Measurements from ENCODE around the gene PRKCA.

The PRKCA gene

GRCh38 chr17:66740226-66740625 lies 437.8 kb downstream of the PRKCA start:
- TF ChIP-seq POLR2AphosphoS5 (IDR thresholded peaks at IDR 0.05; ENCODE audit: low read depth, low read length) = no peak
- no peak for TF ChIP-seq REST (IDR thresholded peaks at IDR 0.05; ENCODE audit: insufficient read depth in 1 of 2, low read depth in 2 of 2, low read length in 2 of 2)
- TF ChIP-seq TAF1 (IDR thresholded peaks at IDR 0.05; ENCODE audit: borderline replicate concordance, insufficient read depth, low read length) = no peak
- no peak for TF ChIP-seq SIN3A (IDR thresholded peaks at IDR 0.05; ENCODE audit: borderline replicate concordance, insufficient read depth, low read length)
- TF ChIP-seq FOXP2 (optimal IDR thresholded peaks at IDR 0.05; ENCODE audit: borderline replicate concordance, extremely low read depth, extremely low read length, insufficient read depth) = no peak

- TF ChIP-seq TAF1 (IDR thresholded peaks at IDR 0.05; ENCODE audit: borderline replicate concordance, insufficient read depth, low read length) = no peak
- TF ChIP-seq FOXP2 (optimal IDR thresholded peaks at IDR 0.05; ENCODE audit: borderline replicate concordance, extremely low read depth, extremely low read length, insufficient read depth) = no peak
- no peak for TF ChIP-seq POLR2AphosphoS5 (IDR thresholded peaks at IDR 0.05; ENCODE audit: low read depth, low read length)
- no peak for TF ChIP-seq REST (IDR thresholded peaks at IDR 0.05; ENCODE audit: insufficient read depth in 1 of 2, low read depth in 2 of 2, low read length in 2 of 2)
- no peak for TF ChIP-seq SIN3A (IDR thresholded peaks at IDR 0.05; ENCODE audit: borderline replicate concordance, insufficient read depth, low read length)
These were observed 441.1 kb downstream of the PRKCA start for GRCh38 chr17:66743511-66743910.

- TF ChIP-seq TAF1 (IDR thresholded peaks at IDR 0.05; ENCODE audit: borderline replicate concordance, insufficient read depth, low read length) = no peak
- no peak for TF ChIP-seq POLR2AphosphoS5 (IDR thresholded peaks at IDR 0.05; ENCODE audit: low read depth, low read length)
- TF ChIP-seq REST (IDR thresholded peaks at IDR 0.05; ENCODE audit: insufficient read depth in 1 of 2, low read depth in 2 of 2, low read length in 2 of 2) = no peak
- TF ChIP-seq SIN3A (IDR thresholded peaks at IDR 0.05; ENCODE audit: borderline replicate concordance, insufficient read depth, low read length) = no peak
- no peak for TF ChIP-seq FOXP2 (optimal IDR thresholded peaks at IDR 0.05; ENCODE audit: borderline replicate concordance, extremely low read depth, extremely low read length, insufficient read depth)
These were observed 444.3 kb downstream of the PRKCA start for GRCh38 chr17:66746736-66747135.

GRCh38 chr17:66747578-66748275 lies 445.3 kb downstream of the PRKCA start:
- TF ChIP-seq FOXP2 (optimal IDR thresholded peaks at IDR 0.05; ENCODE audit: borderline replicate concordance, extremely low read depth, extremely low read length, insufficient read depth) (no peak), SIN3A (IDR thresholded peaks at IDR 0.05; ENCODE audit: borderline replicate concordance, insufficient read depth, low read length) (no peak), REST (IDR thresholded peaks at IDR 0.05; ENCODE audit: insufficient read depth in 1 of 2, low read depth in 2 of 2, low read length in 2 of 2) (no peak), POLR2AphosphoS5 (IDR thresholded peaks at IDR 0.05; ENCODE audit: low read depth, low read length) (no peak), TAF1 (IDR thresholded peaks at IDR 0.05; ENCODE audit: borderline replicate concordance, insufficient read depth, low read length) (no peak)
